Measurements from ENCODE around the gene PPIB.
"Not testable (repeated sequence)": the region's sequence is repeated elsewhere in the genome, so short reads cannot be mapped to it uniquely, and the experiment has no call there.

PPIB gene

GRCh38 chr15:64112904-64113303 is 49.9 kb downstream of the PPIB start:
- TF ChIP-seq CTCF (IDR thresholded peaks at IDR 0.05): no peak
- Histone ChIP-seq H3K27ac (no peak overlapping the region), H3K4me3 (no peak overlapping the region)
- no peak for DNase-seq (ENCODE audit: low spot score)

GRCh38 chr15:64112073-64112772 is 50.6 kb downstream of the PPIB start:
- no peak for TF ChIP-seq CTCF (IDR thresholded peaks at IDR 0.05)
- Histone ChIP-seq H3K27ac (no peak overlapping the region), H3K4me3 (no peak overlapping the region)
- no peak for DNase-seq (ENCODE audit: low spot score)

DNA sequence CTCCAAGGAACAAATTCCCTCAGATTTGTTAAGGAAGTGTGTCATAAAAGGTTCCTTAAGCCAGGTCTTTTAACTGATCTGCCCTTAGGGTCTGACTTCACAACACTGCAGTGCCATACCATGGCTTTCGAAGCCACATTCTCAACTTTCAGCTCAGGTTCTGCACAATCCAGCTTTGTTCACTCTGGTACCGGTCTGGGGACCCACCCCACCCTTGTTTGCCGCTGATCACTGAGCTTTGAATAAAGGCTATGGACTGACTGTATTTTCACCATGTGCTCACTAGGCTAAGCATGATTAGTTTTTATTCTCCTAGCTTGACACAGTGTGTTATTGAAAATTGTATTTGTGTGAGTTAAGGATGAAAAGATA is 51.2 kb downstream of the PPIB start:
- DNase-seq (ENCODE audit: low spot score): no peak
- no peak overlapping the region for H3K27ac ChIP-seq
- no peak overlapping the region for H3K4me3 ChIP-seq
- no peak for TF ChIP-seq CTCF (IDR thresholded peaks at IDR 0.05)

DNA sequence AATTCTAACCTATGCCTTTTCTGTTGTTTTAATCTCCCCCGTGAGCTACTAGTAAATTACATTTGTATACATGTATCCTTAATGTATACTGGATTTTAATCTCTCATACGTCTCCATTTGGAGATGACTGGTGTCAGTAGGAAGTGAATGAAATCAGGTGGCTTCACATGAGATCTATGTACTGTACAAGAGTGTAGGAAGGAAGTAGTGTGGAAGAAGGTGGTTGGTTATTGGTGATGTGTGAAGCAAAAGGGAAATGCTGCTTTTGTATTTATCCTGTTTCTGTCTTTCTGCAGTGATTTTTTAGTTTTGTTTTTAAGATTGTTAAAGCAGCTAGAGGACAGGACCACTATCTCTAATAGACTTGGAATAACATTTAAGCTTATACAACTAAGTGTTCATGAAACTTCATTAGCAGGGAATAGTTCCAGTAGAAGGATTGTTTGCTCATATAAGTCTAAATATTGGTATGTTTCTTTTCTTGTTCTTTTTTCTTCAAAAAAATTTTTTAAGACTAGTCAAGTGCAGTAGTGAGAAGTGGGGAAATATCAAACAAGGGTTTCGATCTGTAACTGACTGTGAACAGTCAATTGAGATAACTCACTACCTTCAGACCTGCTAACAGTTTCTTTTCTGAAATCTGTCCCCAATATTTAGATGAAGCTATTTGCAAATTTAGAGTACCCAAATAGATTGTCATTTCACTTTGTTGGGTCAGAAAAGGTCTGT is 51.7 kb downstream of the PPIB start:
- H3K4me3 ChIP-seq: no peak overlapping the region
- H3K27ac ChIP-seq: no peak overlapping the region
- DNase-seq (ENCODE audit: low spot score): no peak
- no peak for TF ChIP-seq CTCF (IDR thresholded peaks at IDR 0.05)

DNA sequence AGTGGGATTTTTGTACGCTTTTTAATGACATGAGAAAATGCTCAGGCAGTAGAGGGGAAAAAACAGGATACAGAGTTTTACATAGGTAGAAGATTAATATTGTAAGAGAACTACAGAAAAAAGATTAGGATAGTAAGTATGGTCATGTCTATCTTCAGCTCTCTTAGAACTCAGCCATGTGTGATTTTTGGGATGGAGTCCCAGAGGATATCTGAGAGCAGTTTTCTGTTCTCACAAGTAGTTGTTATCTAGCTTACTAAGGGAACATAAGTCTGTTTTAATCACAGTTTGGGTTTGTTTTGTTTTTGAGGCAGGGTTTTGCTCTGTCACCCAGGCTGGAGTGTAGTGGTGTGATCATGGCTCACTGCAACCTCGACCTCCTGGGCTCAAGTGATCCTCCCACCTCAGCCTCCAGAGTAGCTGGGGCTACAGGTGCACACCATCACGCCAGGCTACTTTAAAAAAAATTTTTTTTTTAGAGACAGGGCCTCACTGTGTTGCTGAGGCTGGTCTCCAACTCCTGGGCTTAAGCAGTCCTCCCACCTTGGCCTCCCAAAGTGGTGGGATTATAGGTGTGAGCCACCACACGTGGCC is 52.6 kb downstream of the PPIB start:
- H3K4me3 ChIP-seq, H3K27ac ChIP-seq: not testable (repeated sequence)

DNA sequence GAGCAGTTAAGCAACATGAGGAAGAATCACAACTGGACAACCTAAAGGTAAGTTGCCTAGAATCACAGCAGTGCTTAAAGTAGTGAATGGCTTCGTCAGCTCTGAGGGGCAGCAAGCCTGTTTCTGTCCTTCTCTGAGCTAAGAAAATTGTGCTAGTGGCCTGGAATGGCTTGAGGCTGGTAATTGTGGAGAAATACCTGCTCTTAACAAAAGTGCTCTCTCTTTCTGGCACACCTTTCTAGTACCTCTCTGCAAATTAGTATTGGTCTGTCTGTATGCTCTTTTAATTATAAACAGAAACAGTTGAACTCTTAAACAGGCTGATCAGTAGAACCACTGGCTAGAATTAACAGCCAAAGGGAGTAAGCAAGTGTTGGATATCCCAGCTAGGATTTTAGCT is 55.5 kb downstream of the PPIB start:
- DNase-seq (ENCODE audit: low spot score): no peak
- Histone ChIP-seq H3K4me3 (no peak overlapping the region), H3K27ac (no peak overlapping the region)
- no peak for TF ChIP-seq CTCF (IDR thresholded peaks at IDR 0.05)

More for the DNA sequence above, 52.6 kb downstream of the PPIB start:
- not testable (repeated sequence) for DNase-seq (ENCODE audit: low spot score)
